MM.1S (cell line): ENCODE data around the gene PARVB.

Source experiments
- DNase-seq: peaks from one replicate; pipeline ENCODE4 v3.0.0-alpha.2; 2015
- H2AFZ ChIP-seq: fragments of 300-600 bp; sonication (generic); 2 replicates; pipeline ENCODE4 v1.6.0; 2016; ENCODE audit warnings: antibody characterized with exemption, low read length
- H3F3A ChIP-seq: fragments of 300-600 bp; sonication (generic); 2 replicates; pipeline ENCODE4 v1.6.1; 2016; ENCODE audit warnings: mild to moderate bottlenecking, antibody characterized with exemption, low read length, moderate library complexity, mixed read lengths; ENCODE audit not compliant: insufficient read depth
- H3K27ac ChIP-seq: fragments of 300-600 bp; sonication (generic); 2 replicates; pipeline ENCODE4 v1.5.1; 2016; ENCODE audit warnings: mild to moderate bottlenecking, low read length
- H3K27me3 ChIP-seq: fragments of 300-600 bp; sonication (generic); replicated peaks from 2 replicates; pipeline ENCODE4 v1.6.0; 2016; ENCODE audit warnings: low read length; ENCODE audit not compliant: insufficient read depth
- H3K36me3 ChIP-seq: fragments of 300-600 bp; sonication (generic); replicated peaks from 2 replicates; pipeline ENCODE4 v1.6.1; 2016; ENCODE audit warnings: mild to moderate bottlenecking, low read length, mixed read lengths; ENCODE audit not compliant: insufficient read depth
- H3K4me1 ChIP-seq: fragments of 300-600 bp; sonication (generic); 2 replicates; pipeline ENCODE4 v1.6.1; 2016; ENCODE audit warnings: low read length, mixed read lengths
- H3K4me2 ChIP-seq: fragments of 300-600 bp; sonication (generic); 2 replicates; pipeline ENCODE4 v1.6.0; 2016; ENCODE audit warnings: low read depth, low read length
- H3K4me3 ChIP-seq: fragments of 300-600 bp; sonication (generic); 2 replicates; pipeline ENCODE4 v1.5.1; 2016; ENCODE audit warnings: low read length, mixed read lengths
- H3K79me2 ChIP-seq: fragments of 300-600 bp; sonication (generic); 2 replicates; pipeline ENCODE4 v1.6.1; 2016; ENCODE audit warnings: mixed run types, low read length, mixed read lengths
- H3K9ac ChIP-seq: fragments of 300-600 bp; sonication (generic); 2 replicates; pipeline ENCODE4 v1.6.1; 2016; ENCODE audit warnings: low read length, mixed read lengths
- H3K9me2 ChIP-seq: fragments of 300-600 bp; sonication (generic); replicated peaks from 2 replicates; pipeline ENCODE4 v1.6.1; 2016; ENCODE audit warnings: mild to moderate bottlenecking, low read length, mixed read lengths; ENCODE audit not compliant: insufficient read depth
- H3K9me3 ChIP-seq: fragments of 300-600 bp; sonication (generic); replicated peaks from 2 replicates; pipeline ENCODE4 v1.6.1; 2016; ENCODE audit warnings: mild to moderate bottlenecking, low read length, mixed read lengths; ENCODE audit not compliant: insufficient read depth
- H4K20me1 ChIP-seq: fragments of 300-600 bp; sonication (generic); 2 replicates; pipeline ENCODE4 v1.6.1; 2016; ENCODE audit warnings: mild to moderate bottlenecking, low read length, moderate library complexity, mixed read lengths; ENCODE audit not compliant: insufficient read depth
- EZH2 ChIP-seq: fragments of 300-600 bp; sonication (generic); optimal IDR thresholded peaks from 2 replicates; pipeline ENCODE3; 2017; ENCODE audit warnings: low read depth, mild to moderate bottlenecking, antibody characterized with exemption, low read length, mixed read lengths
- EZH2phosphoT487 ChIP-seq: fragments of 300-600 bp; sonication (generic); IDR thresholded peaks from 2 replicates; pipeline ENCODE4 v1.6.1; 2018; ENCODE audit warnings: antibody characterized with exemption, low read length
- TF ChIP-seq, protein P1 (sequence below): fragments of 300-600 bp; sonication (generic); IDR thresholded peaks from 2 replicates; pipeline ENCODE4 v1.5.1; 2016; ENCODE audit warnings: antibody characterized with exemption, low read length, mixed read lengths

Gene PARVB

DNA sequence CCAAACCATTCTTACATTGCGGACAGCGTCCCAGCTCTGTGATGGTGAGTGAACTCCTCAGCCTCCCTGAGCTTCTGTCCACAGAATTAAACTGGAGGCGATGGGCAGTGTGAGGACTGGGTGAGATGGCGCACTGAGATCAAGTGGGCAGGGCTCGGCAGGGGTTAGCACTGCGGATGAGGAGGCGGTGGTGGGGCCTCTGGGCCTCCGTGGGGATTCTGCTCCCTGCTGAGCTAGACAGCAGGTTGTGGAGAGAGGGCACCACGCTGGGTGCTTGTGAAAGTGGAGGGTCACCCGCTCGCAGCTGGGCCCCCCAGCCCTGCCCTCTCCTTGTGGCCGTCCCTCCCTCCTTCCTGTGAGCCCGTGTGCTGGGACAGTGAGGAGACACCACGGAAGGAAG is 131.0 kb downstream of the PARVB start:
- H3K36me3 ChIP-seq, result no peaks in the 10 kb centered on the region
- no peaks in the 10 kb centered on the region for H3K4me1 ChIP-seq
- no peaks in the 10 kb centered on the region for H4K20me1 ChIP-seq
- H3K9ac ChIP-seq, result no peak overlapping the region
- H2AFZ ChIP-seq, result no peak overlapping the region
- no peaks in the 10 kb centered on the region for H3F3A ChIP-seq
- H3K9me3 ChIP-seq, result no peaks in the 10 kb centered on the region
- no peak for DNase-seq
- H3K27ac ChIP-seq, result no peak overlapping the region
- no peaks in the 10 kb centered on the region for H3K79me2 ChIP-seq
- no peak overlapping the region for H3K4me2 ChIP-seq
- TF ChIP-seq EZH2phosphoT487, result no peak
- TF ChIP-seq, protein P1, sequence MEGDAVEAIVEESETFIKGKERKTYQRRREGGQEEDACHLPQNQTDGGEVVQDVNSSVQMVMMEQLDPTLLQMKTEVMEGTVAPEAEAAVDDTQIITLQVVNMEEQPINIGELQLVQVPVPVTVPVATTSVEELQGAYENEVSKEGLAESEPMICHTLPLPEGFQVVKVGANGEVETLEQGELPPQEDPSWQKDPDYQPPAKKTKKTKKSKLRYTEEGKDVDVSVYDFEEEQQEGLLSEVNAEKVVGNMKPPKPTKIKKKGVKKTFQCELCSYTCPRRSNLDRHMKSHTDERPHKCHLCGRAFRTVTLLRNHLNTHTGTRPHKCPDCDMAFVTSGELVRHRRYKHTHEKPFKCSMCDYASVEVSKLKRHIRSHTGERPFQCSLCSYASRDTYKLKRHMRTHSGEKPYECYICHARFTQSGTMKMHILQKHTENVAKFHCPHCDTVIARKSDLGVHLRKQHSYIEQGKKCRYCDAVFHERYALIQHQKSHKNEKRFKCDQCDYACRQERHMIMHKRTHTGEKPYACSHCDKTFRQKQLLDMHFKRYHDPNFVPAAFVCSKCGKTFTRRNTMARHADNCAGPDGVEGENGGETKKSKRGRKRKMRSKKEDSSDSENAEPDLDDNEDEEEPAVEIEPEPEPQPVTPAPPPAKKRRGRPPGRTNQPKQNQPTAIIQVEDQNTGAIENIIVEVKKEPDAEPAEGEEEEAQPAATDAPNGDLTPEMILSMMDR, result no peak
- no peak for TF ChIP-seq EZH2
- H3K4me3 ChIP-seq, result no peak overlapping the region
- no peaks in the 10 kb centered on the region for H3K9me2 ChIP-seq
- no peaks in the 10 kb centered on the region for H3K27me3 ChIP-seq

DNA sequence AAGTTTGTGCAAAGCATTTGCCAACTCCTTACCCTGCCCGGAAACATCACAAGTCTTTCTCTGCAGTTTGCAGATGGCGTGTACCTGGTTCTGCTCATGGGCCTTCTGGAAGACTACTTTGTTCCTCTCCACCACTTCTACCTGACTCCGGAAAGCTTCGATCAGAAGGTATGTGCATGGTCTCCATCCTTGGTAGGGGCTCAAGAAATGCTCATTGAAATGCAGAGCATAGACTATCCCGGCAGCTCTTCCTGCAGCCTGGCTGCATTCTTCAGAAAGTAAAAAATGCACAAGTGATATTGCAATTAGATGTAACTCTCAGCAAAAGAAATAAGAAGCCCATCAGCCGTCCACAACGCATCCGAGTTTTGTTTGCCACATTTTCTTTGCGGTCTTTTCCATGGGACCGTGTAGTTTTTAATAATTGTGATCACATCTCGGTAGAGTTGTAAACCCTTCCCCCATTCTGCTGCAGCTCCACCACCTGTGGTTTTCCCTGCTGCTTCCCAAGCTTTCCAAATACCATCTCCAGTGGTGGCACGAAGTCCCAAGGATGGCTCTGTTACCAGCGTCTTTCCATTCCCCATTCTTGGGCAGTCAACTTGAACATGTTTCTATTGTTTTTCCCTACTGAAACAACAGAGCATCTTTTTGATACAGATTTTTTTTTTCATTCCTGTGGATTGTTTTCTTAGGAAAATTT is 134.0 kb downstream of the PARVB start:
- Histone ChIP-seq H3K9me3 (no peaks in the 10 kb centered on the region), H3K27me3 (no peaks in the 10 kb centered on the region), H3K4me1 (no peaks in the 10 kb centered on the region), H4K20me1 (no peaks in the 10 kb centered on the region), H3K9ac (no peak overlapping the region), H3K79me2 (no peaks in the 10 kb centered on the region), H3K9me2 (no peaks in the 10 kb centered on the region), H2AFZ (no peak overlapping the region), H3K4me2 (no peak overlapping the region), H3K36me3 (no peaks in the 10 kb centered on the region), H3K27ac (no peak overlapping the region), H3K4me3 (no peak overlapping the region), H3F3A (no peaks in the 10 kb centered on the region)
- no peak for TF ChIP-seq EZH2
- TF ChIP-seq, protein P1, result no peak
- TF ChIP-seq EZH2phosphoT487, result no peak
- no peak for DNase-seq

DNA sequence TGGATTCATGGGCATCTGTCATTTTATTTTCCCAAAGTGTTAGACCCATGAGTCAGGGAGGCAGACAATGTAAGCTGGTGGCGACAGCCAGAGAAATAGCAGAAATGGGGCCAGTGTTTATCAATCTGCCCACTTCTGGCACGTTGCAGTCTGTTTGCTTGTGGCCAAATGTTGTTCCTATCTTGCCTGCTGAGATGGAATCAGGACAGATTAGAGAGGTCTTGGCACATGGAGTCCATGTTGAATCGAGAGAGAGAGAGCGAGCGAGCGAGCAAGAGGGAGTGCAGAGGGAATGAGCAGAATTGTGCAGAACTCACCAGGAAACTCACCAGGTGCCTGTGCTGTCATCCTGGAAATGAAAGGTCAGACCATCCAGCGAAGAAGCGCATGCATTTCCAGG is 134.7 kb downstream of the PARVB start:
- Histone ChIP-seq H3K9ac (no peak overlapping the region), H3K79me2 (no peaks in the 10 kb centered on the region), H4K20me1 (no peaks in the 10 kb centered on the region), H3F3A (no peaks in the 10 kb centered on the region), H3K9me3 (no peaks in the 10 kb centered on the region), H3K27me3 (no peaks in the 10 kb centered on the region), H3K4me1 (no peaks in the 10 kb centered on the region), H3K4me3 (no peak overlapping the region), H3K9me2 (no peaks in the 10 kb centered on the region), H3K27ac (no peak overlapping the region), H3K4me2 (no peak overlapping the region), H2AFZ (no peak overlapping the region), H3K36me3 (no peaks in the 10 kb centered on the region)
- no peak for TF ChIP-seq EZH2
- no peak for TF ChIP-seq EZH2phosphoT487
- TF ChIP-seq, protein P1, result no peak
- no peak for DNase-seq
